K562 (cell line): ENCODE results near the gene AGO4. TPM values are rescaled to one million over a fixed set of nuclear protein-coding genes. Genes with fewer than 3 reads are reported as not detected.

Source experiments
- AFF1 ChIP-seq, 2 experiments: fragments of 450-650 bp; IDR thresholded peaks; 2 replicates each; pipeline ENCODE4 v1.6.1; 2018; ENCODE audit warnings: mild to moderate bottlenecking in 2 of 2, low read depth in 1 of 2; ENCODE audit not compliant: partially characterized antibody in 2 of 2
- ATF4 ChIP-seq: fragments of 450-650 bp; formaldehyde crosslinking; IDR thresholded peaks from 2 replicates; pipeline ENCODE4 v1.4.0; 2022; ENCODE audit warnings: mild to moderate bottlenecking, moderate library complexity
- ATF7 ChIP-seq: fragments of 450-650 bp; IDR thresholded peaks from 2 replicates; pipeline ENCODE4 v1.7.1; 2014; ENCODE audit warnings: mild to moderate bottlenecking, moderate library complexity
- BCOR ChIP-seq: fragments of 450-650 bp; IDR thresholded peaks from 2 replicates; pipeline ENCODE4 v1.6.1; 2016
- C11orf30 ChIP-seq: fragments of 450-650 bp; IDR thresholded peaks from 2 replicates; pipeline ENCODE4 v1.6.1; 2016; ENCODE audit warnings: low read depth, mild to moderate bottlenecking
- CBX5 ChIP-seq: IDR thresholded peaks from 2 replicates; pipeline ENCODE4 v1.6.1; 2014; ENCODE audit warnings: low read depth, borderline replicate concordance
- DMBX1 ChIP-seq: fragments of 250-450 bp; sonication (Bioruptor Pico); IDR thresholded peaks from 2 replicates; pipeline ENCODE4 v1.8.0; 2022; ENCODE audit warnings: inconsistent platforms, mild to moderate bottlenecking, moderate library complexity, borderline replicate concordance
- DPF2 ChIP-seq: fragments of 450-650 bp; IDR thresholded peaks from 2 replicates; pipeline ENCODE4 v1.6.1; 2016
- ELF1 ChIP-seq: fragments of 200-800 bp; sonication (Bioruptor generic); IDR thresholded peaks from 2 replicates; pipeline ENCODE4 v1.6.1; 2016; ENCODE audit warnings: missing genetic modification characterization, missing compliant biosample characterization
- EP400 ChIP-seq: fragments of 450-650 bp; IDR thresholded peaks from 2 replicates; pipeline ENCODE4 v1.6.1; 2017; ENCODE audit warnings: antibody characterized with exemption, mild to moderate bottlenecking, moderate library complexity
- KLF13 ChIP-seq: fragments of 450-650 bp; IDR thresholded peaks from 2 replicates; pipeline ENCODE4 v1.6.1; 2016; ENCODE audit warnings: missing genetic modification characterization, low read depth, mild to moderate bottlenecking, missing compliant biosample characterization, moderate library complexity, borderline replicate concordance
- KLF16 ChIP-seq: IDR thresholded peaks from 2 replicates; pipeline ENCODE4 v1.6.1; 2016; ENCODE audit warnings: antibody characterized with exemption
- MAFF ChIP-seq: IDR thresholded peaks from 2 replicates; pipeline ENCODE4 v1.6.1; 2012; ENCODE audit warnings: low read length, improper control_type of control experiment
- MXI1 ChIP-seq: IDR thresholded peaks from 2 replicates; pipeline ENCODE4 v1.6.1; 2011; ENCODE audit warnings: low read depth, mild to moderate bottlenecking, improper control_type of control experiment, low read length
- NCOA6 ChIP-seq: fragments of 450-650 bp; IDR thresholded peaks from 2 replicates; pipeline ENCODE4 v1.6.1; 2017; ENCODE audit warnings: mild to moderate bottlenecking
- NR3C1 ChIP-seq: sonication (generic); formaldehyde crosslinking; IDR thresholded peaks from 2 replicates; pipeline ENCODE4 v1.8.1; 2022; ENCODE audit warnings: missing genetic modification reagents
- RNF219 ChIP-seq: fragments of 250-450 bp; sonication (Bioruptor Pico); IDR thresholded peaks from 2 replicates; pipeline ENCODE4 v1.5.0; 2022; ENCODE audit warnings: mild to moderate bottlenecking
- SMARCA4 ChIP-seq: fragments of 450-650 bp; IDR thresholded peaks from 2 replicates; pipeline ENCODE4 v1.6.1; 2016
- SMARCA5 ChIP-seq: fragments of 450-650 bp; IDR thresholded peaks from 2 replicates; pipeline ENCODE4 v1.6.1; 2016
- SNIP1 ChIP-seq: fragments of 450-650 bp; IDR thresholded peaks from 2 replicates; pipeline ENCODE4 v1.7.1; 2017; ENCODE audit warnings: low read depth, mild to moderate bottlenecking
- SP2 ChIP-seq: IDR thresholded peaks from 2 replicates; pipeline ENCODE4 v1.6.1; 2011; ENCODE audit warnings: mild to moderate bottlenecking, low read depth, low read length, moderate library complexity; ENCODE audit not compliant: poor library complexity, severe bottlenecking; ENCODE audit errors: extremely low read depth
- SREBF1 ChIP-seq: fragments of 150-350 bp; IDR thresholded peaks from 2 replicates; pipeline ENCODE4 v1.6.1; 2014; ENCODE audit warnings: antibody characterized with exemption, low read depth, low read length, borderline replicate concordance
- TRIM28 ChIP-seq: fragments of 450-650 bp; IDR thresholded peaks from 2 replicates; pipeline ENCODE4 v1.6.1; 2017
- ZNF561 ChIP-seq: fragments of 450-650 bp; formaldehyde crosslinking; conservative IDR thresholded peaks from 2 replicates; pipeline ENCODE4 v1.4.0; 2020; ENCODE audit warnings: mild to moderate bottlenecking, moderate library complexity
- ZNF766 ChIP-seq: fragments of 200-800 bp; sonication (Bioruptor generic); conservative IDR thresholded peaks from 2 replicates; pipeline ENCODE4 v1.6.1; 2016; ENCODE audit warnings: missing genetic modification characterization, missing compliant biosample characterization
- polyA plus RNA-seq, 8 experiments: library from polyadenylated mRNA; depleted of rRNA in 4 of 8; stranded (reverse) in 5 of 8; unstranded in 3 of 8; fragments of >200 nt; fragmentation: Nextera tagmentation in 2 of 8; fragmentation: Illumina TruSeq in 1 of 8; extraction: Ambion mirVana in 2 of 8; extraction: Trizol in 1 of 8; gene quantifications; 2 replicates each; pipeline versions ENCODE4 v1.2.1 to v1.2.3, GENCODE V29; 2011 to 2014; ENCODE audit warnings: inconsistent platforms in 1 of 8, missing spikeins in 1 of 8
- total RNA-seq, 7 experiments: library from RNA; depleted of rRNA in 6 of 7; stranded (reverse); fragments of >200 nt in 6 of 7; fragmentation: Illumina TruSeq in 2 of 7; extraction: Trizol in 2 of 7; gene quantifications; 2 replicates each; pipeline versions ENCODE4 v1.2.1 to v1.2.3, GENCODE V29; 2011 to 2021; ENCODE audit warnings: low replicate concordance in 1 of 7

AGO4 gene
- total and polyA plus RNA-seq, 9 of the 15 experiments (the other 6 are each of a cell fraction or from before 2014, with no cell fraction given) = 1.3 to 10.5 (median 6.5) TPM

GRCh38 chr1:35769188-35769758 is 38.5 kb upstream of the AGO4 start (continued):
- TF ChIP-seq ATF7 (peak; percentile 69; the same call in 1 of the 2 replicates), EP400 (peak; percentile 61; the same call in 1 of the 2 replicates), TRIM28 (no peak), AFF1 (IDR thresholded peaks at IDR 0.05; ENCODE audit: low read depth in 1 of 2, partially characterized antibody in 2 of 2) (no peak), ZNF766 (CRISPR knock-in tag) (no peak), NR3C1 (CRISPR knock-in tag) (no peak), ELF1 (tag) (no peak), KLF13 (tag) (no peak), DPF2 (no peak; the same call in 1 of the 2 replicates), SMARCA5 (no peak), C11orf30 (no peak), CBX5 (0 out of 2 replicates have a peak, but pooled peaks have one; percentile 7), SREBF1 (no peak), RNF219 (CRISPR knock-in tag) (no peak), DMBX1 (0 out of 2 replicates have a peak, but pooled peaks have one; percentile 37), BCOR (no peak), NCOA6 (no peak), SMARCA4 (peak; percentile 16), KLF16 (peak; percentile 65; the same call in 1 of the 2 replicates), SP2 (no peak), MAFF (no peak), MXI1 (no peak), ZNF561 (no peak), ATF4 (CRISPR knock-in tag) (no peak), SNIP1 (no peak)
